Bronchial epithelial cell (primary cell): ENCODE measurements around the gene ST3GAL4. TPM values are rescaled to one million over a fixed set of nuclear protein-coding genes. Genes with fewer than 3 reads are reported as not detected.

ENCODE experiments used
- DNase-seq: peaks from one replicate; pipeline ENCODE4 v3.0.0-alpha.2; 2010; ENCODE audit warnings: low read depth
- FAIRE-seq: peaks from 2 replicates; lab custom pipeline; 2011; peaks lifted over from hg19 to GRCh38; lab: Jason Lieb, UNC
- H3K27me3 ChIP-seq: 2 replicates; pipeline ENCODE4 v1.5.1; 2011; ENCODE audit warnings: low read length; ENCODE audit not compliant: control insufficient read depth, insufficient read depth
- H3K36me3 ChIP-seq: 2 replicates; pipeline ENCODE4 v1.5.1; 2011; ENCODE audit warnings: low read length; ENCODE audit not compliant: control insufficient read depth, insufficient read depth
- H3K4me3 ChIP-seq: 2 replicates; pipeline ENCODE4 v1.5.1; 2011; ENCODE audit warnings: mild to moderate bottlenecking, low read depth, low read length, control low read depth
- total RNA-seq: library from RNA; depleted of rRNA; stranded (reverse); fragments of >200 nt; gene quantifications from 2 replicates; pipeline ENCODE4 v1.2.1, GENCODE V29; 2014
- TF ChIP-seq, protein P1 (sequence below): IDR thresholded peaks from 2 replicates; pipeline ENCODE4 v1.5.1; 2011; ENCODE audit warnings: mild to moderate bottlenecking, moderate library complexity, low read length, control low read depth, inconsistent platforms; ENCODE audit not compliant: insufficient read depth, severe bottlenecking

ST3GAL4 gene
- total RNA-seq, 1 donor from 2014 or later, result 12.4 TPM

DNA sequence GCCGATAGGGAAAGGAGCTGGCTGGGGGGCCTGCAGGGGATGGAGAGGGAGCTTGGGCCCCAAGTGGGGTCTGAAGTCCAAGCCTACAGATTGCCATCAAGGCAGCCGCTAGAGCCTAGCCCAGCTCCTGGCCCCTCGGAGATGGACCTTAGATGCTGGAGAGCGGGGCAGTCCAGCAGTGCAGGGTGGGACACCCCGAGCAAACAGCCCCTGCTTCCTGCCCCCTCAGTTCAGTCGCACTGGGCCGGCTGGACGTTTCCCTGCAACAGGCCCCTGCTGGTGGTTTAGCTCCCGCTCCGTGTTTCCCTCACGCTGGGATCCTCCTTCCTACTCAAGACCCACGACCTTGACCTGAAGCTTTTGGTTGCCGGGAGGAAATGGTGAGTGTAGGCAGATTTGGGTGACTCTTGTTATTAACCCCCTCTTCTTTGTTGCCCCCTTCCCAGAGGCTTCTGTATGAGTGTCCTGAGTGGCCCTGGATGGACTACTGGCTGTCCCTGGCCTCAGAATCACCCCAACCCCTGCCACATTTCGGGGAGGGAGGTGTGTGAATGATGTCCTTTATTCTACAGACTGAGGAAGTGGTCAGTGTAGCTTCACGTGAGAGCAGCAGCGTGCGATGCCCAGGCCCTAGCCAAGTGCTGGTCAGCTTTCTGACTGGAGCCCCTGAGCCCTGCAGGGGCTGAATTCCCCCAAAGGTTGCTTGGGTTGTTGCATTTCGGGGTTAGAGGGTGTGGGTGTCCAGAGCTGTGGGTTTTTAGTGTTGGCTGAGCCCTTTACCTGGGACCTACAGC, 2.7 kb downstream of the ST3GAL4 start:
- TF ChIP-seq, protein P1, sequence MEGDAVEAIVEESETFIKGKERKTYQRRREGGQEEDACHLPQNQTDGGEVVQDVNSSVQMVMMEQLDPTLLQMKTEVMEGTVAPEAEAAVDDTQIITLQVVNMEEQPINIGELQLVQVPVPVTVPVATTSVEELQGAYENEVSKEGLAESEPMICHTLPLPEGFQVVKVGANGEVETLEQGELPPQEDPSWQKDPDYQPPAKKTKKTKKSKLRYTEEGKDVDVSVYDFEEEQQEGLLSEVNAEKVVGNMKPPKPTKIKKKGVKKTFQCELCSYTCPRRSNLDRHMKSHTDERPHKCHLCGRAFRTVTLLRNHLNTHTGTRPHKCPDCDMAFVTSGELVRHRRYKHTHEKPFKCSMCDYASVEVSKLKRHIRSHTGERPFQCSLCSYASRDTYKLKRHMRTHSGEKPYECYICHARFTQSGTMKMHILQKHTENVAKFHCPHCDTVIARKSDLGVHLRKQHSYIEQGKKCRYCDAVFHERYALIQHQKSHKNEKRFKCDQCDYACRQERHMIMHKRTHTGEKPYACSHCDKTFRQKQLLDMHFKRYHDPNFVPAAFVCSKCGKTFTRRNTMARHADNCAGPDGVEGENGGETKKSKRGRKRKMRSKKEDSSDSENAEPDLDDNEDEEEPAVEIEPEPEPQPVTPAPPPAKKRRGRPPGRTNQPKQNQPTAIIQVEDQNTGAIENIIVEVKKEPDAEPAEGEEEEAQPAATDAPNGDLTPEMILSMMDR, result no peak
- DNase-seq, result no peak
- Histone ChIP-seq H3K27me3 (no peaks in the 10 kb centered on the region), H3K4me3 (no peak overlapping the region), H3K36me3 (no peaks in the 10 kb centered on the region)
- FAIRE-seq, result no peak

- Histone ChIP-seq H3K4me3 (no peak overlapping the region), H3K36me3 (no peaks in the 10 kb centered on the region), H3K27me3 (no peaks in the 10 kb centered on the region)
- no peak for DNase-seq
- no peak for FAIRE-seq
- TF ChIP-seq, protein P1, result no peak
Measured at GRCh38 chr11:126358763-126359160, 3.3 kb downstream of the ST3GAL4 start.

- DNase-seq (no peak), FAIRE-seq (no peak)
- TF ChIP-seq, protein P1, result no peak
- H3K27me3 ChIP-seq, result no peaks in the 10 kb centered on the region
- no peaks in the 10 kb centered on the region for H3K36me3 ChIP-seq
- no peak overlapping the region for H3K4me3 ChIP-seq
Measured at GRCh38 chr11:126359431-126360048, 4.1 kb downstream of the ST3GAL4 start.

DNA sequence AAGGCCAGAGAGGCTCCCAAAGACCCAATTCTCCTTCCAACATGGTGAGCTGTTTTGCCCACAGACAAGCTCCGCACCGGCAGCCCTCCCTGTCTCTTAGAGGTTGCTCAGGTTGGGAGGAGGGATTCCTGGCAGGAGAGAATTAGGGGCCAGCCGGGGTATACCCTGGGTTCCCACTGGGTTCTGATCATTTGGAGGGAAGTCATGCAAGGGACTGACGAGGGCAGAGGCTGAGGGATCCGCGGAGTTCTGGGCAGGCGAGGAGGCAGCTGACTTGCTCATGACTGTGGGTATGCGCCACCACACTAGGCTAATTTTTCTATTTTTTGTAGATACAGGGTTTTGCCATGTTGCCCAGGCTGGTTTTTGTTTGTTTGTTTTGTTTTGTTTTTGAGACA, 4.6 kb downstream of the ST3GAL4 start:
- Histone ChIP-seq H3K27me3 (no peaks in the 10 kb centered on the region), H3K36me3 (no peaks in the 10 kb centered on the region), H3K4me3 (no peak overlapping the region)
- DNase-seq (no peak), FAIRE-seq (no peak)
- TF ChIP-seq, protein P1, result no peak

DNA sequence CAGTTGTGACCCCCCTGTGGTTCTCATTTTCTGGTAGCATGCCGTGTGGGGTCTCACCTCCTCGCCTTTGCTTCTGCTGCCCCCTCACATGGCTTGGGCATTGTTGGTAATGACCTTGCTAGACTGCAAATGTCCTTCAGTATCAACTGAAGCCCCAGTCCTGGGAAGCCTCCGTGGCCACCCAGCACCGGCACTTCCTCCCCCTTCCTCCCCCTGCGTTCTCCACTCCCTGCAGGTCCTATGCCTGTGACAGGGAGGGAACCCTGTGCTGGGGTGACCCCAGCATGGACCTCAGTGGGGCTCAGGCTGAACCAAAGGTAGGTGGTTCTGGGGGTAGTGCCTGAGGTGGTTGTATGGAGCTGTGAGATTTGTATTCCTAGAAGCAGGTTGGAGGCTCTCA, 5.9 kb downstream of the ST3GAL4 start:
- FAIRE-seq, result no peak
- no peak overlapping the region for H3K4me3 ChIP-seq

More for the DNA sequence above, 5.9 kb downstream of the ST3GAL4 start:
- TF ChIP-seq, protein P1, result no peak
- DNase-seq, result no peak
- no peaks in the 10 kb centered on the region for H3K27me3 ChIP-seq
- H3K36me3 ChIP-seq, result no peaks in the 10 kb centered on the region
